ENCODE results near the gene PACRG. TPM values are rescaled to one million over a fixed set of nuclear protein-coding genes. Genes with fewer than 3 reads are reported as not detected.

The PACRG gene
- total RNA-seq, 4 donors from 2014 or later = 1.7 to 7.7 (median 3.7) TPM

DNA sequence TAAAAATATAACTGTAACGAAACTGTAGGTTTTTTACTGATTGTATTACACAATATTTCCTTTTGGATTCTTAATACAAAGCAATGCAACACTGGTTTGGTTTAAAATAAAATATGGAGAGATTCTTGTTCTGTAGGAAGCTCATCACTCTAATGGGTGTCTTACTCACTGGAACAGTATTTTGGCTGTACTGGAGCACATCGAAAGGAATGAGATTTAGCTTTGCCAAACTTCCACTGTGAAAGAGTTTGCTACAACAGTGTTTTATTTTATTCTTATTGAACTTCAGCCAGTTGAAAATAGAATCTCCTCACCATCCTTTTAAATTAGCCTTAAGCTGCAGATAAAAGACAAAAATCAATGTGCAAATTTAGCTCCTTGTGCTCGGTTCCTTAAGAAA lies 456.0 kb downstream of the PACRG start:
- TF ChIP-seq, protein P1, sequence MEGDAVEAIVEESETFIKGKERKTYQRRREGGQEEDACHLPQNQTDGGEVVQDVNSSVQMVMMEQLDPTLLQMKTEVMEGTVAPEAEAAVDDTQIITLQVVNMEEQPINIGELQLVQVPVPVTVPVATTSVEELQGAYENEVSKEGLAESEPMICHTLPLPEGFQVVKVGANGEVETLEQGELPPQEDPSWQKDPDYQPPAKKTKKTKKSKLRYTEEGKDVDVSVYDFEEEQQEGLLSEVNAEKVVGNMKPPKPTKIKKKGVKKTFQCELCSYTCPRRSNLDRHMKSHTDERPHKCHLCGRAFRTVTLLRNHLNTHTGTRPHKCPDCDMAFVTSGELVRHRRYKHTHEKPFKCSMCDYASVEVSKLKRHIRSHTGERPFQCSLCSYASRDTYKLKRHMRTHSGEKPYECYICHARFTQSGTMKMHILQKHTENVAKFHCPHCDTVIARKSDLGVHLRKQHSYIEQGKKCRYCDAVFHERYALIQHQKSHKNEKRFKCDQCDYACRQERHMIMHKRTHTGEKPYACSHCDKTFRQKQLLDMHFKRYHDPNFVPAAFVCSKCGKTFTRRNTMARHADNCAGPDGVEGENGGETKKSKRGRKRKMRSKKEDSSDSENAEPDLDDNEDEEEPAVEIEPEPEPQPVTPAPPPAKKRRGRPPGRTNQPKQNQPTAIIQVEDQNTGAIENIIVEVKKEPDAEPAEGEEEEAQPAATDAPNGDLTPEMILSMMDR (IDR thresholded peaks at IDR 0.05) = no peak
- TF ChIP-seq POLR2A (IDR thresholded peaks at IDR 0.05) = no peak
- Histone ChIP-seq H3K36me3 (no peaks in the 10 kb centered on the region), H3K27me3 (no peaks in the 10 kb centered on the region), H3K9me3 (no peaks in the 10 kb centered on the region), H3K27ac (no peak overlapping the region), H3K4me3 (replicated peaks in 1 of 3) (no peak overlapping the region), H3K4me1 (peaks cover 0 to 5% of the 10 kb centered on the region in 2 donors)
- intact Hi-C loops (cut with DNase I) = no loop called here
- DNase-seq = no peak
- WGBS, 2 donors = 78 to 79% methylated on average over 3 of the region's 3 CpGs

DNA sequence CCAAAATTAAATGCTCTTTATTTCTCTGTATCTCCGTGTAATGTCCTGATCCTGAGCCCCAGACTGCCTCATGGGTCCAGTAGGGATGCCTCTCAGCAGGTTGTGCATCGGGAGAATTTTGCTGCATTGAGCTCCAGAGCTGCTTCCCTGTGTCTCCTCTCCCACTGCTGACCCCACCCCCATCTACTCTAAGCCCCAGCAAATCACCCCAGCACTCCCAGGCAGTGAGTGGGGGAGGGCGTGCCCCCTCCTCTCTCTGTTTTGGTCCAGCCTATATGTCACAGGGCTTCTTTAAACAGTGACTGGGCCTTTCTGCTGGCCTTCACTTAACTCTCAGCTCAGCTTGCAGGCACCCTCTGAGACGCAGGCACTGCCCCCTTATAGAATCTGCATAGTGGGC lies 458.0 kb downstream of the PACRG start:
- no peak for DNase-seq
- intact Hi-C loops (cut with DNase I) = no loop called here
- no peak overlapping the region for H3K4me3 ChIP-seq (replicated peaks in 1 of 3)
- peaks cover 0 to 5% of the 10 kb centered on the region in 2 donors for H3K4me1 ChIP-seq
- H3K36me3 ChIP-seq = no peaks in the 10 kb centered on the region
- no peak overlapping the region for H3K27ac ChIP-seq
- TF ChIP-seq, protein P1 (IDR thresholded peaks at IDR 0.05) = no peak
- no peak for TF ChIP-seq POLR2A (IDR thresholded peaks at IDR 0.05)
- H3K9me3 ChIP-seq = no peaks in the 10 kb centered on the region
- no peaks in the 10 kb centered on the region for H3K27me3 ChIP-seq
- 69 to 74% methylated on average over 3 to 4 of the region's 4 CpGs for WGBS, 2 donors

- TF ChIP-seq, protein P1 (IDR thresholded peaks at IDR 0.05) = no peak
- no peak for TF ChIP-seq POLR2A (IDR thresholded peaks at IDR 0.05)
- Histone ChIP-seq H3K4me3 (replicated peaks in 1 of 3) (no peak overlapping the region), H3K27me3 (no peaks in the 10 kb centered on the region), H3K36me3 (no peaks in the 10 kb centered on the region), H3K4me1 (no peaks in the 10 kb centered on the region), H3K27ac (no peak overlapping the region), H3K9me3 (no peaks in the 10 kb centered on the region)
- intact Hi-C loops (cut with DNase I) = no loop called here
- DNase-seq = no peak
- WGBS, 2 donors = 62 to 73% methylated on average over 14 of the region's 14 CpGs
Observed at GRCh38 chr6:163186527-163186926, 458.8 kb downstream of the PACRG start.

DNA sequence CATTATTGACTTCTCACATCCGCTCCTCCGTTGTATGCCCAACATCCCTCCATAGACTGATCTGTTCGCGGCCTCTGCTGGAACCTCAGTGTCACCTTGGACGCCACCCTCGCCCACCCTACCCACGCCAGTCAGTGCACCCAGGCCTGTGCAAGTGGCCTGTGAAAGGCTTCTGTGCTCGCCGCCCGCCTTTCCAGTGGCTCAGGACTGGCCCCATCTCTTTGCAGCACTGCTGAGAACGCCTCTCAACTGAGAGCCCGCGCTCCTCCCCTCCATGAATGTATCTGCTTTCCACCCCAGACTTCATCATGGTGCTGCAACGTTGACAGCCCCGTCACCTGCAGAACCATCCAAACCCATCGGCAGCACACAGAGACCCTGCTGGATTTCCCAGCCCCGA lies 459.4 kb downstream of the PACRG start:
- intact Hi-C loops (cut with DNase I) = no loop called here
- TF ChIP-seq, protein P1 (IDR thresholded peaks at IDR 0.05) = no peak
- TF ChIP-seq POLR2A (IDR thresholded peaks at IDR 0.05) = no peak
- WGBS, 2 donors = 96 to 98% methylated on average over 17 of the region's 17 CpGs
- Histone ChIP-seq H3K4me1 (no peaks in the 10 kb centered on the region), H3K4me3 (replicated peaks in 1 of 3) (no peak overlapping the region), H3K9me3 (no peaks in the 10 kb centered on the region), H3K27ac (no peak overlapping the region), H3K27me3 (no peaks in the 10 kb centered on the region), H3K36me3 (no peaks in the 10 kb centered on the region)
- no peak for DNase-seq

- no peaks in the 10 kb centered on the region for H3K27me3 ChIP-seq
- H3K27ac ChIP-seq = no peak overlapping the region
- H3K36me3 ChIP-seq = no peaks in the 10 kb centered on the region
- H3K4me3 ChIP-seq (replicated peaks in 1 of 3) = no peak overlapping the region
- no peak for DNase-seq
- intact Hi-C loops (cut with DNase I) = no loop called here
- no peak for TF ChIP-seq POLR2A (IDR thresholded peaks at IDR 0.05)
- TF ChIP-seq, protein P1 (IDR thresholded peaks at IDR 0.05) = no peak
- WGBS, 2 donors = 94 to 97% methylated on average over 11 of the region's 11 CpGs
- H3K4me1 ChIP-seq = no peaks in the 10 kb centered on the region
- no peaks in the 10 kb centered on the region for H3K9me3 ChIP-seq
Observed at GRCh38 chr6:163187606-163188005, 459.8 kb downstream of the PACRG start.
